Renal cortex interstitium (tissue), 11 donors: Measurements from ENCODE around the gene DPY19L3. TPM values are rescaled to one million over a fixed set of nuclear protein-coding genes. Genes with fewer than 3 reads are reported as not detected.
"Not testable (repeated sequence)": the region's sequence is repeated elsewhere in the genome, so short reads cannot be mapped to it uniquely, and the experiment has no call there.

ENCODE experiments used
- DNase-seq, 11 donors: peaks; one replicate each; pipeline ENCODE4 v3.0.0-alpha.2; 2013; ENCODE audit warnings: low read depth in 9 of 11, low spot score in 4 of 11; ENCODE audit errors: extremely low read depth in 1 of 11
- polyA plus RNA-seq, 3 donors: library from polyadenylated mRNA; unstranded; fragments of 120-200 nt; gene quantifications; one replicate each; pipeline ENCODE4 v1.2.1, GENCODE V29; 2013; ENCODE audit not compliant: insufficient read length in 3 of 3

Gene DPY19L3
- polyA plus RNA-seq, 3 donors = 59.5 to 72.0 (median 70.0) TPM

DNA sequence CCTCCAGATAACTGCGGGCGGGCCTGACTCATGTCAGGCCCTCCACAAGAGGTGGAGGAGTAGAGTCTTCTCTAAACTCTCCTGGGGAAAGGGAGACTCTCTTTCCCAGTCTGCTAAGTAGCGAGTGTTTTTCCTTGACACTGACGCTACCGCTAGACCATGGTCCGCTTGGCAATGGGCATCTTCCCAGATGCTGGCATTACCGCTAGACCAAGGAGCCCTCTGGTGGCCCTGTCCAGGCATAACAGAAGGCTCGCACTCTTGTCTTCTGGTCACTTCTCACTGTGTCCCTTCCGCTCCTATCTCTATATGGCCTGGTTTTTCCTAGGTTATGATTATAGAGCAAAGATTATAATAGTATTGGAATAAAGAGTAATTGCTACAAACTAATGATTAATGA is 28.5 kb upstream of the DPY19L3 start:
- not testable (repeated sequence) for DNase-seq

DNA sequence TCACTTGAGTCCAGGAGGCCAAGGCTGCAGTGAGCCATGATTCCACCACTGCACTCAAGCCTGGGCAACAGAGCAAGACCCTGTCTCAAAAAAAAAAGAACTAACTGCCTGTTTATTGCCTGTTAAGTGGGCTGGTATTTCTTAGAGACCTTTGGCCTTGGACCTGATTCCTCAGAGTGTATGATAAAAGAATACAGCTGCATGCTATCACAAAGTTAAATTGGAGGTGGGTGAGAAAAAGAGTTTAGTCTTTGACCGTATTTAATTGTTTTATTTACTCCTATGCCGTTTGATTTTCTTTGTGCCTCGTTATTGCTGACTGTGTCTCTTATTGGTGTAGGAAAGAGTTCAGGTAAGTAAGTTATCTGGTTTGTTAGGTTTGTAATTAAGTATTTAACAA is 25.3 kb upstream of the DPY19L3 start:
- no peak for DNase-seq

DNA sequence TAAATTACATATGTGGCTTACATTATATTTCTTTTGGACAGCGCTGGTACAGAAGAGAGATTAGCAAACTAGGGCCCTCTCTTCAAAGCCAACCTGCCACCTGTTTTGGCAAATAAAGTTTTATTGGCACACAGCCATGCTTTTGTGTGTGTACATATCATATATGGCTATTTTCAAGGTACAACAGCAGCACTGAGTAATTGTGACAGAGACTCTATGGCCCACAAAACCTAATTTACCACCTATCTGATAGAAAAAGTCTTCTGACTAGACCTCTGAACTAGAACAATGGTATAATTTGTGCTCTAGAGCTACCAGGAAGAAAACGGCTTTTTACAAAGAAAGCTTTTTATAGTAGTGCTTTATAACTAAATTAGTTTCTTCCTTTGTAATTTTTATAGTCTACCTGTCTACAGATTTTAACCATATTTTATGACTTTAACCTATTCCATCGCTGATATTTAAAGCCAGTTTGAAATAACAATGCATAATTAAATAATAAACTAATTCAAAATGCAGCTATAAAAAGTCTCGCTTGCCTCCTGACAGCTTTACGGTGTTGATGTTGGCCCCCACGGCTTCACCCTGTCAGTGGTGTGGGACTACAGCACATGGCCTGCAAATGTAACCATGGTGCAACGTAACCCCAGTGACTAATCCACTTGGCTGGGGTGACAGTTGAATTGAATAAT is 17.7 kb upstream of the DPY19L3 start:
- peak in 3 of 11 donors; percentile 36 to 41 (median 40) for DNase-seq

DNA sequence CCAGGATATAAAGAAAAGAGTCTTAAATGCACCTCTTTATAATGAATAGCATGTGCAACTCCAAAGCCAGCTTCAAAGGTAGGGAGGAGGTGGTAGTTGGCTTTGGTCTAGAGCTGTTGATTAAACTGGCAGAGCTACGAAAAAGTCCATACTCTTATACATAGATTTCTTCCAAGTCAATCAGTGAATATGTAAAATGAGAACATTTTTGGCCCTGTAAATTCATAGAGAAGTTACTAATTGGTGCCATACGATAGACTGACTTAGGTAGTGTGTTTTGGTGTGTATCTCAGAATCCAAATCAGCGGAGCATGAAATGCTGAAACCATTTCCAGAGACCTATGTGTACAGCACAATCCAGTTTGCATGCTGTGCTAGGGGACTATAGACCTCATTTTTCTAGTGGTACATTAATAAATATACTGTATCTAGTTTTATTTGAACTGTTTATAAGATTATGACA is 17.1 kb upstream of the DPY19L3 start:
- no peak for DNase-seq

DNA sequence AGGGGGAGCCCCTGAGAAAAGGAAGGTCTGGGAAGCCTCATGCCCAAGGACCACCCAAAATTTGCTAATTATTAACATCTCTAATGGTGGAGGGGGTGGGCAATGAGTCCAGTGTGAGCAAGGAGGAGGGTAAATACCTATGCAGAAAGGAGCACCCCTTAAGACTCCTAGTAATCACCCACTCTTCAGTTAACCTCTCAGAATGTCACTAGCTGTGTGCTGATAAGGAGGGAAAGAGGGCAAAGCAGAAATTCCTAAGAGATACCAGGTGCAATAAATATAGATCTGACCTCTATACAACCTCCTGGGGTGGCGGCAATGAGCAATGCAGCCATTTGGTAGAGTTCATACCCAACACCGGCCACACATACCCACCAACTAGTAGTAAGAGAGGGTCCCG is 12.7 kb upstream of the DPY19L3 start:
- no peak for DNase-seq

- DNase-seq = no peak
Measured at GRCh38 chr19:32396046-32396652, 9.4 kb upstream of the DPY19L3 start.

- peak in 2 of 11 donors; percentile 30 to 47 for DNase-seq
Measured at GRCh38 chr19:32397671-32398101, 7.9 kb upstream of the DPY19L3 start.

GRCh38 chr19:32401992-32402391 is 3.6 kb upstream of the DPY19L3 start:
- DNase-seq = no peak

DNA sequence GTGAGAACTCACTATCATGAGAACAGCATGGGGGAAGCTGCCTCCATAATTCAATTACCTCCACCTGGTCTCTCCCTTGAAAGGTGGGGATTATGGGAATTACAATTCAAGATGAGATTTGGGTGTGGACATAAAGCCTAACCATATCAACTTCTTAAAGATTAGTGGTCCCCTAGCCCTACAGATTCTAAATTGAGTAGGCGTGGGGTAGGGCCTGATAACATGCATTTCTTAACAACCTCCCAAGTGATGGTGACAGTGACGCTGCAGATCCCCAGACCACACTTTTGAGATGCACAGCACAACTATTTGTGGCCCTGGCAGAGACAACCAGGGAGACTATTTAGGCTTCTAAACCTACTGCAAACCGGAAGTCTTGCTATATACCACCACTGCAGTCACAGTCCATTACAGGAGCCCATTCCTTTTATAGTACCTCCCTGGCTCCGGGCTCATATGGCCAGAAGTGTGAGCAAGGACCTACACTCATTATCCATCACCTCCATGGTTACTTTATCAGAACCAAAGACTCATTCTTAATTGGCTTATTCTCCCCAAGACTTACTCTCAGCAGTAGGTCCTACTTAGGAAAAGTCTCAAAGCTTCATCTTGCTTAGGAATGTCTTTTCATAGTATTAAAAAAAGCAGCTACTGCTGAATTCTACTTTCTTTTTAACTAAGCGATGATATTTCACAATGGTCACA is 2.1 kb upstream of the DPY19L3 start:
- no peak for DNase-seq

DNA sequence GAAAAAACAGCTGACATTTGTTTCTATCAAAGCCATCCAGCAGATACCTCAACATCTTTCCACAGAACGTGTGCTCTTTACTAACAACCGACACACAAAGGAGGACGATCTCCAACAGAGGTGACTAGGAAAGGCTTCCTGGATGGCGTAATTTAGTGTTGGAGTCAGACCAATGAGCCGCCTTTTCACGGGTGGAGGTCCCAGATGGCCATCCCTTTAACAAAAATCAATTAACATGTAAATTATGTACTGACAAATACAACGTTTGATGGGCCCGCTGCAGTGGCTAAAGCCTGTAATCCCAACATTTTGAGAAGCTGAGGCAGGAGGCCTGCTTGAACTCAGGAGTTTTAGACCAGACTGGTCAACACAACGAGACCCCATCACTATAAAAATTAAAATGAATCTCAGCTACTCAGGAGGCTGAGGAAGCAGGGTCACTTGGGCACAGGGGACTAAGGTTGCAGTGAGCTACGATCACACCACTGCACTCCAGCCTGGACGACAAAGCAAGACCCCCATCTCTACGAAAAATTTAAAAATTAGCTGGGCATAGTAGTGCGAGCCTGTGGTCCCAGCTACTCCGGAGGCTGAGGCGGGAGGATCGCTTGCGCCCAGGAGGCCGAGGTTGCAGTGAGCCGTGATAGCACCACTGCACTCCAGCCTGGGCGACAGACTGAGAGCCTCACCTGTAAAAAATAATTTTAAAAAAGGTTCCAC is 1.2 kb upstream of the DPY19L3 start:
- no peak for DNase-seq

GRCh38 chr19:32404933-32405430 is 588 bp upstream of the DPY19L3 start:
- peak in 3 of 11 donors; percentile 29 to 31 (median 30) for DNase-seq

GRCh38 chr19:32406161-32407003 is 812 bp downstream of the DPY19L3 start:
- DNase-seq = no peak

DNA sequence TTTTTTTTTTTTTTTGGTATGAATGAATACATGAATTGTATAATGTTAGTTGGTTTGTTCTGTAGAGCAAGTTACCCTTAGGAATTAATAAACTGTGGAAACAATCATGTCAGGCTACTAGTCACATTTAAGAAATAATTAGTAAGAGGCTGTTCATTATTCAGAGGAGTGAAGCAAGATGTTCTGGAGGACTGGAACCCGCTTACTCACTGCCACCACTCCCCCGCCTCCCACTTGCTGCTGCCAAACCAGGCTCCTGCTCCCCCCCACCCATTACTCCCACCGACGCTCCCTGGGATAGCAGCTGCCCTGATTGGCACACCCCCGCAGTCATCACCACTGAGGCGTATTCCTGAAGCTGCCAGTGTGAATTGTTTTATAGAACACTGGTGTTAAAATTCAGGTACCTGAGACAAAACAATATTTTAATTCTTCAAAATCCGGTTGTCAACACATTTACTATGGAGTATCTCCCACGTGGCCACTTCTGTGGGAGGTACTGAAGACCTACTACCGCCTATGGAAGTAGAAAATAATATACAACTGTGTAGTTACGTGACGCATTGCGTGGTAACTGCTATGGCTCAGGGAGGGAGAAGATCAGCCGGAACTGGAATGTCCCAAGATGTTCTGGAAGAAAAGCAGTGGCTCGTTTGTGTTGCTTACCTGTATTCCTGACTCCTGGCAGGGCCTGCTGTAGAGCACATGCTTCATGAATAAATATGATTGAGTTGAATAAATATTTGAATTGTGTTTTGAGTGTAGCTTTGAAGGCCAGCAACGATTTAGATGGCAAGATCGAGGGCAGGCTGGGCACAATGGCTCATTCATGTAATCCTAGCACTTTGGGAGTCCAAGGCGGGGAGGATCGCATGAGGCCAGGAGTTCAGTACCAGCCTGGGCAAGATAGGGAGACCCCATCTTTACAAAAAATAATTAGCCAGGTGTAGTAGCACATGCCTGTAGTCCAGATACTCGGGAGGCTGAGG is 1.7 kb downstream of the DPY19L3 start:
- peak in 7 of 11 donors; percentile 54 to 73 (median 62) for DNase-seq

DNA sequence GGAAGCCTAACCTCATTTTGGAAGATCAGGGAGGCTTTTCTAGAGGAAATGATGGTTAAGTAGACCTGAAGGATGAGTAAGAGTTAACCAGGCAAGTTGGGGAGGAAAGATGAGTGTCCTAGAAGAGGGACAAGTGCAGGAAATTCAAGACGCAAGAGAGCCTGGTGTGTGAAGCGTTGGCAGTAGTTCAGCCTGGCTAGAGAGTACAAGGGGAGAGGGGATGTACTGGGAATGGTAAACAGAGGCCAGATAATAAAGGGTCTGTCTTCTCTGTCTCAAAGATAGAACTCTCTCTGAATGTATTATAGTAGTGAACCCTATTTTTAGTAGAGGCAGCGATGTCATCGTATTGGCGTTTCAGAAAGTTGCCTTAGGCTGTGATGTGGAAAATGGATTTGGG is 9.7 kb downstream of the DPY19L3 start:
- no peak for DNase-seq

GRCh38 chr19:32415669-32416068 is 10.1 kb downstream of the DPY19L3 start:
- no peak for DNase-seq

- no peak for DNase-seq
Measured at GRCh38 chr19:32416749-32417456, 11.3 kb downstream of the DPY19L3 start.

DNA sequence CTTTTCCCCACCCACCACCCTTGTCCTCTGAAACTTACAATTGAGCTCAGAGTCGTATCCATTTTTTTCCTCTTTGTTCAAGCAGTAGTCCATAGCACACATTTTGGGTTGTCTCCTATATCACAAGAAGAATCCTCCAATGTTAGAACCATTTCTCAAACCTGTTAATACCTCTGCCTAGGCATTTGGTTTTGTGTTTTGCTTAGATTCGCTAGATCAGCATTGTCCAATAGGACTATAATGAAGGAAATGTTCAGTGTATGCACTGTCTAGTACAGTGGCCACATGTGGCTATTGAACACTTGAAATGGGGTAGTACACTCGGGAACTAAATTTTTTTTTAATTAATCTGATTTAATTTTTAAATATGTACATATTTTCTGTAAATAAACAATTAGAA is 12.6 kb downstream of the DPY19L3 start:
- no peak for DNase-seq
